ENCODE measurements around the gene FYCO1. TPM values are rescaled to one million over a fixed set of nuclear protein-coding genes. Genes with fewer than 3 reads are reported as not detected.

The FYCO1 gene
- total RNA-seq, 1 experiment from 2014 or later: 15.4 TPM

- Histone ChIP-seq H3K27ac (ENCODE audit: low read length) (no peak overlapping the region), H2AFZ (ENCODE audit: low read length) (no peak overlapping the region), H3K4me2 (ENCODE audit: low read length) (no peak overlapping the region), H3K4me3 (ENCODE audit: low read length) (no peak overlapping the region), H3K9ac (ENCODE audit: low read length) (no peak overlapping the region), H3K79me2 (ENCODE audit: low read length) (no peaks in the 10 kb centered on the region), H4K20me1 (ENCODE audit: low read length) (no peaks in the 10 kb centered on the region), H3F3A (ENCODE audit: low read length, unreplicated experiment) (no peaks in the 10 kb centered on the region), H3K4me1 (ENCODE audit: insufficient read depth, low read length) (peaks cover 12% of the 10 kb centered on the region), H3K9me2 (replicated peaks; ENCODE audit: low read length) (no peaks in the 10 kb centered on the region), H3K36me3 (ENCODE audit: low read depth, low read length) (no peaks in the 10 kb centered on the region), H3K9me3 (ENCODE audit: low read length) (no peaks in the 10 kb centered on the region), H3K27me3 (ENCODE audit: low read length) (no peaks in the 10 kb centered on the region)
- DNase-seq (no peak), ATAC-seq (no peak)
- TF ChIP-seq EZH2 (IDR thresholded peaks at IDR 0.05; ENCODE audit: low read length, unreplicated experiment) (no peak), EZH2phosphoT487 (IDR thresholded peaks at IDR 0.05; ENCODE audit: borderline replicate concordance, low read length) (no peak)
- TF ChIP-seq, protein P1, sequence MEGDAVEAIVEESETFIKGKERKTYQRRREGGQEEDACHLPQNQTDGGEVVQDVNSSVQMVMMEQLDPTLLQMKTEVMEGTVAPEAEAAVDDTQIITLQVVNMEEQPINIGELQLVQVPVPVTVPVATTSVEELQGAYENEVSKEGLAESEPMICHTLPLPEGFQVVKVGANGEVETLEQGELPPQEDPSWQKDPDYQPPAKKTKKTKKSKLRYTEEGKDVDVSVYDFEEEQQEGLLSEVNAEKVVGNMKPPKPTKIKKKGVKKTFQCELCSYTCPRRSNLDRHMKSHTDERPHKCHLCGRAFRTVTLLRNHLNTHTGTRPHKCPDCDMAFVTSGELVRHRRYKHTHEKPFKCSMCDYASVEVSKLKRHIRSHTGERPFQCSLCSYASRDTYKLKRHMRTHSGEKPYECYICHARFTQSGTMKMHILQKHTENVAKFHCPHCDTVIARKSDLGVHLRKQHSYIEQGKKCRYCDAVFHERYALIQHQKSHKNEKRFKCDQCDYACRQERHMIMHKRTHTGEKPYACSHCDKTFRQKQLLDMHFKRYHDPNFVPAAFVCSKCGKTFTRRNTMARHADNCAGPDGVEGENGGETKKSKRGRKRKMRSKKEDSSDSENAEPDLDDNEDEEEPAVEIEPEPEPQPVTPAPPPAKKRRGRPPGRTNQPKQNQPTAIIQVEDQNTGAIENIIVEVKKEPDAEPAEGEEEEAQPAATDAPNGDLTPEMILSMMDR (conservative IDR thresholded peaks at IDR 0.05; ENCODE audit: low read depth, low read length): no peak
- ChIA-PET POLR2A (ENCODE audit: unreplicated experiment) (no interaction called here), CTCF (no interaction called here)
- intact Hi-C loops (cut with micrococcal nuclease): no loop called here
- no TSS peak for BruUV-seq (replicated peaks)
Observed at GRCh38 chr3:45914362-45915058, 81.1 kb downstream of the FYCO1 start.

DNA sequence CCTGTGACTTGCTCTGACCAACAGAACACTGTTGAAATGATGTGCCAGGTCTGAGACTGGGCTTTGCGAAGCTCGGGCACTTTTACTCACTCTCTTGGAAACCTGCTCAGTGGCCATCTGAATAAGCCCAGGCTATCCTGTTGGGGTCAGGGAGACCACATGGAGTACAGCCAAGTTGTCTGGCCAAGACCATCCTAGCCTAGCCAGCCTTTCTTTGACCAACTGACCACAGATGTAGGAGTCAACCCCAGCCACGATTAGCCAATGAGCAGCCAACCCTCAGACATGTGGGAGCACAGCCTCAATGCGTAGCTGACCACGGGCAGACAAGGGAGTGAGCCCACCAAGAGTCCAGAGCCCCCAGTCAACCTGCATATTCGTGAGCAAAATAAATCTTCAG is 83.2 kb downstream of the FYCO1 start:
- Histone ChIP-seq H3K9me3 (ENCODE audit: low read length) (no peaks in the 10 kb centered on the region), H3K4me2 (ENCODE audit: low read length) (no peak overlapping the region), H3K36me3 (ENCODE audit: low read depth, low read length) (no peaks in the 10 kb centered on the region), H3K79me2 (ENCODE audit: low read length) (no peaks in the 10 kb centered on the region), H3K9me2 (replicated peaks; ENCODE audit: low read length) (no peaks in the 10 kb centered on the region), H3K27ac (ENCODE audit: low read length) (no peak overlapping the region), H3K4me3 (ENCODE audit: low read length) (no peak overlapping the region), H4K20me1 (ENCODE audit: low read length) (no peaks in the 10 kb centered on the region), H3F3A (ENCODE audit: low read length, unreplicated experiment) (no peaks in the 10 kb centered on the region), H2AFZ (ENCODE audit: low read length) (no peak overlapping the region), H3K27me3 (ENCODE audit: low read length) (no peaks in the 10 kb centered on the region), H3K4me1 (ENCODE audit: insufficient read depth, low read length) (peaks cover 12% of the 10 kb centered on the region), H3K9ac (ENCODE audit: low read length) (no peak overlapping the region)
- DNase-seq (no peak), ATAC-seq (no peak)
- BruUV-seq (replicated peaks): no TSS peak
- intact Hi-C loops (cut with micrococcal nuclease): no loop called here
- POLR2A ChIA-PET (ENCODE audit: unreplicated experiment): no interaction called here
- no peak for TF ChIP-seq EZH2 (IDR thresholded peaks at IDR 0.05; ENCODE audit: low read length, unreplicated experiment)
- TF ChIP-seq, protein P1 (conservative IDR thresholded peaks at IDR 0.05; ENCODE audit: low read depth, low read length): no peak
- no peak for TF ChIP-seq EZH2phosphoT487 (IDR thresholded peaks at IDR 0.05; ENCODE audit: borderline replicate concordance, low read length)
- CTCF ChIA-PET: no interaction called here

DNA sequence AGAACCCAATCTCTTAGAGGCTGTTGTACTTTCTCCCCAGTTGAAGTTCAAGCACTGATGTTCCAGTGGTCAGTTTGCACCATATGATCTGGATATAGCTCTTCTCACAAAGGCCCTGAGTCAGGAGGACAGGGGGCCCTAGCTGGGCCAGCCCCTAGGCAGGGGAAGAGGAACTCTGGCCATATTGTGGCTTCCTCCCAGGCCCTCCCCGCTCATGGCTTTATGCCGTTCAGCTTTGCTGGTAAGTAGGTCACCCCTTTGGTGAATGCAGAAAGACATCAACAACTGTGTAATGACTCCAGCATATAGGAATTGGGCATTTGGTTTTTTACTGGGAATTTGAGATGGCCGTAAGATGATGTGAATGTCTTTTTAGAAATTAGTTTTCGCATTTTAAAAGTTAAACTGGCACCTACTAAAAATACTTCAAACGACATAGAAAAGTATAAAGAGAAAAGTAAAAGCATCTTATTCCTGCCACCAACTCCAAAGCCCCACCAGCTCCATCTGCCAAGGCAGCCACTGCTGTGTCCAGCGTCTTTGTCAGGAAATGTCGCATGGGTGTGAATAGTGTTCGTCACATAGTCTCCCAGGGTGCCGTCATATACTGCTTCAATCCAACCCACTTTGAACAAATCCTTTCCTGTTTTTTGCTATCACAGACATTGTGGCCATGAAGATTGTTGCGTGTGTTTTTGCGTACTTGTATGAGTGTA is 84.0 kb downstream of the FYCO1 start:
- H3F3A ChIP-seq (ENCODE audit: low read length, unreplicated experiment): no peaks in the 10 kb centered on the region
- no peaks in the 10 kb centered on the region for H3K9me2 ChIP-seq (replicated peaks; ENCODE audit: low read length)
- H3K4me3 ChIP-seq (ENCODE audit: low read length): no peak overlapping the region
- no TSS peak for BruUV-seq (replicated peaks)
- H3K79me2 ChIP-seq (ENCODE audit: low read length): no peaks in the 10 kb centered on the region
- no peaks in the 10 kb centered on the region for H4K20me1 ChIP-seq (ENCODE audit: low read length)
- H3K27ac ChIP-seq (ENCODE audit: low read length): no peak overlapping the region
- H3K9ac ChIP-seq (ENCODE audit: low read length): no peak overlapping the region
- peaks cover 12% of the 10 kb centered on the region for H3K4me1 ChIP-seq (ENCODE audit: insufficient read depth, low read length)
- H3K4me2 ChIP-seq (ENCODE audit: low read length): no peak overlapping the region
- no peak for DNase-seq
- ChIA-PET POLR2A (ENCODE audit: unreplicated experiment) (no interaction called here), CTCF (no interaction called here)
- H3K9me3 ChIP-seq (ENCODE audit: low read length): no peaks in the 10 kb centered on the region
- TF ChIP-seq EZH2phosphoT487 (IDR thresholded peaks at IDR 0.05; ENCODE audit: borderline replicate concordance, low read length) (no peak), EZH2 (IDR thresholded peaks at IDR 0.05; ENCODE audit: low read length, unreplicated experiment) (no peak)
- TF ChIP-seq, protein P1 (conservative IDR thresholded peaks at IDR 0.05; ENCODE audit: low read depth, low read length): no peak
- intact Hi-C loops (cut with micrococcal nuclease): no loop called here
- H3K27me3 ChIP-seq (ENCODE audit: low read length): no peaks in the 10 kb centered on the region
- no peak for ATAC-seq
- no peaks in the 10 kb centered on the region for H3K36me3 ChIP-seq (ENCODE audit: low read depth, low read length)
- H2AFZ ChIP-seq (ENCODE audit: low read length): no peak overlapping the region

Measured in PC-3 (cell line).